ENCODE measurements around the gene ANKRD33B. TPM values are rescaled to one million over a fixed set of nuclear protein-coding genes. Genes with fewer than 3 reads are reported as not detected.

ANKRD33B gene
- total and polyA plus RNA-seq, 2 of the 13 experiments (the other 11 are each of a cell fraction or from before 2014, with no cell fraction given) = 0.02 TPM; not detected in 1

GRCh38 chr5:10635867-10636350, 72.0 kb downstream of the ANKRD33B start:
- Histone ChIP-seq H3K27ac (ENCODE audit: extremely low read length, insufficient read depth, low read length) (no peak overlapping the region), H3K4me2 (ENCODE audit: low read depth, low read length) (no peak overlapping the region), H3K36me3 (replicated peaks in 1 of 2; ENCODE audit: control insufficient read depth in 1 of 2, insufficient read depth in 2 of 2, low read length in 2 of 2) (no peaks in the 10 kb centered on the region), H3K79me2 (ENCODE audit: insufficient read depth, low read length) (no peaks in the 10 kb centered on the region), H3K9ac (ENCODE audit: insufficient read depth, low read depth, low read length) (no peak overlapping the region), H3K4me1 (ENCODE audit: insufficient read depth, low read length) (no peaks in the 10 kb centered on the region), H3K27me3 (ENCODE audit: control insufficient read depth in 1 of 2, insufficient read depth in 2 of 2, low read length in 2 of 2) (peaks cover 3 to 17% of the 10 kb centered on the region in 2 experiments; a peak in 3 of 5 replicates), H4K20me1 (ENCODE audit: insufficient read depth, low read length) (0 out of 2 replicates have a peak, but pooled peaks cover 2% of the 10 kb centered on the region), H3K4me3 (replicated peaks in 1 of 3; ENCODE audit: insufficient read depth in 1 of 3, low read depth in 2 of 3, low read length in 3 of 3) (no peak overlapping the region), H2AFZ (ENCODE audit: low read length) (no peak overlapping the region), H3K9me3 (ENCODE audit: low read length) (no peaks in the 10 kb centered on the region)
- in situ Hi-C loops (cut with HindIII; ENCODE audit: extremely low pct_ligation_motif_present, low pct_unique_long_range_greater_than_20kb) = no loop called here
- no peak for FAIRE-seq
- TF ChIP-seq ZNF383 (CRISPR knock-in tag; IDR thresholded peaks at IDR 0.05; ENCODE audit: borderline replicate concordance) (no peak), ETV6 (CRISPR knock-in tag; conservative IDR thresholded peaks at IDR 0.05) (no peak), TP53 (CRISPR knock-in tag; conservative IDR thresholded peaks at IDR 0.05) (no peak), ZBTB1 (CRISPR knock-in tag; IDR thresholded peaks at IDR 0.05; ENCODE audit: borderline replicate concordance) (no peak), HIVEP1 (CRISPR knock-in tag; IDR thresholded peaks at IDR 0.05) (no peak), ZNF513 (CRISPR knock-in tag; conservative IDR thresholded peaks at IDR 0.05) (no peak), PBX2 (CRISPR knock-in tag; IDR thresholded peaks at IDR 0.05) (no peak), RAD21 (CRISPR knock-in tag; IDR thresholded peaks at IDR 0.05) (no peak), ZBTB46 (CRISPR knock-in tag; IDR thresholded peaks at IDR 0.05; ENCODE audit: borderline replicate concordance) (no peak), KLF9 (CRISPR knock-in tag; IDR thresholded peaks at IDR 0.05; ENCODE audit: low read depth) (no peak), IRX3 (CRISPR knock-in tag; IDR thresholded peaks at IDR 0.05; ENCODE audit: borderline replicate concordance, low read depth) (no peak), ZNF784 (CRISPR knock-in tag; IDR thresholded peaks at IDR 0.05; ENCODE audit: borderline replicate concordance) (no peak)
- 45% methylated on average over 5 of the region's 11 CpGs for WGBS (ENCODE audit: low lambda C conversion rate)
- ATAC-seq = no peak
- CTCF ChIA-PET (ENCODE audit: low intra/inter-chr PET ratio, low total read pairs) = no interaction called here
- intact Hi-C loops (cut with micrococcal nuclease; ENCODE audit: unreplicated experiment) = no loop called here
- no peak for DNase-seq (ENCODE audit: low spot score)
- no TSS peak for BruUV-seq (replicated peaks)
- POLR2A ChIA-PET = no interaction called here
